Activated CD4-positive, alpha-beta T cell treated with anti-CD3 and anti-CD28 coated beads, Interleukin-2, Interleukin-4, amounts not matched to agents 100 ng/mL and 50 ng/mL, durations not matched to agents 16 hours and 8 hours (primary cell): ENCODE data around the gene CHST3.

Experiments
- DNase-seq: peaks from one replicate; pipeline ENCODE4 v3.0.0-alpha.2; 2020; ENCODE audit warnings: low spot score

Gene CHST3

DNA sequence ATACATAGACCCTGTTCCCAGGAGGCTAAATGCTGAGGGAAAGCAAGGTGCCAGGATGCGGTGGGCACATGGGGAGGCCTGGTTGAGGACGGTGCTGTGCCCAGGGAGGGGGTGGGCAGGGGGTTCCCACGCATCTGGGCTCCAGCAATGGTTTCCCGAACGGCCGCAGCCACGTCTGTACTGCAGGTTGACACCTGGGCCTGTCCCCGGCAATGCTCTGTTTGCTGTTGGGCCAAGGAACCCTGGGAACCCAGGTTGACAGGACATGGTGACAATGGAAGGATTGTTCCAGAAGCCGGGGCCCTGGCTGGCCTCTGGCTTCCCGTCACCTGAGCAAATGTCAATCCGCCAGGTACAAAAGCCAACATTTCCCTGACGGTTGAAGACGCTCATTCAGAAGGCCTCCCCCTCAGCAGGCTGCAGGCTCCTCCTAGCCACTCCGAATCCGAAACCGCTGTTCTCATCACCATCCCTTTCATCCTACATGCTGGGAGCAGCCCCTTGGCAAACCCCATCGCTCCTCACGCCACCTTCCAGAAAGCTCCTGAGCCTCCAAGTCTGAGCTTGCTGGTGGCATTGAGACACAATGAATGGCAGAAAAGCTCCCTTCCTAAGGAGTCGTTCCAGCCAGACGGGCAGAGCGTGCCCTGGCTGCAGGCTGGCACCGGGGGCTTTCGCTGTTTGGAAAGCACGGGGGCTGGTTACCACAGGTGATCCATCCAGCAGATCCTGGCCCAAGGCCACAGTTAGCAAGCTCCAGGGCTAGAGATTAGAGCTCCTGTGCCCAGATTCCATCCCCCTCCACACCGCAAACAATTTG lies 92.9 kb downstream of the CHST3 start:
- no peak for DNase-seq

GRCh38 chr10:72058347-72058898 lies 94.2 kb downstream of the CHST3 start:
- no peak for DNase-seq

- DNase-seq: no peak
Observed at GRCh38 chr10:72058989-72059842, 95.0 kb downstream of the CHST3 start.

- DNase-seq: no peak
Observed at GRCh38 chr10:72059843-72060822, 95.9 kb downstream of the CHST3 start.

GRCh38 chr10:72061491-72061890 lies 97.3 kb downstream of the CHST3 start:
- no peak for DNase-seq

- DNase-seq: no peak
Observed at GRCh38 chr10:72061930-72062329, 97.7 kb downstream of the CHST3 start.

DNA sequence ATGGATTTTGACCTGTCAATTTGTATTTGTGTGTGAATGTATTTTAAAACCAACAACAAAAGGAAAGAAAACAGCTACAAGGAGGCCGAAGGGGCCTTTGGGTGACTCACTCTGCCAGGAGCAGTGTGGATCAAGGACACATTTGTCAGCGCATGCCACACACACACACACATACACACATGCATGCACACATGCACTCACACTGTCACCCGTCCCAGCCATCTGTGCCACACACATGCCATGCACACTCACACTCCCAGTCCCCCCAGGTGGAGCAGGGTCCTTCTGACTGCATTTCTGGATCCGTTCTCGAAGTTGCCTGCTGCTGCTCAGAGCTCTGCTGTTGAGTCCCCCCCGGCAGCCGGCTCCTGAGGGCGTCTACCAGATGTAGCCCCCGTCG lies 98.2 kb downstream of the CHST3 start:
- no peak for DNase-seq
